Tongue (tissue), 2 donors: ENCODE data around the gene RSF1. TPM values are rescaled to one million over a fixed set of nuclear protein-coding genes. Genes with fewer than 3 reads are reported as not detected.

Experiments used
- DNase-seq: peaks from one replicate; pipeline ENCODE4 v3.0.0-alpha.2; 2015
- total RNA-seq: library from RNA; depleted of rRNA; stranded (reverse); fragments of >200 nt; gene quantifications from one replicate; pipeline ENCODE4 v1.2.3, GENCODE V29; 2014

The RSF1 gene
- total RNA-seq, 1 donor from 2014 or later, result 73.4 TPM

DNA sequence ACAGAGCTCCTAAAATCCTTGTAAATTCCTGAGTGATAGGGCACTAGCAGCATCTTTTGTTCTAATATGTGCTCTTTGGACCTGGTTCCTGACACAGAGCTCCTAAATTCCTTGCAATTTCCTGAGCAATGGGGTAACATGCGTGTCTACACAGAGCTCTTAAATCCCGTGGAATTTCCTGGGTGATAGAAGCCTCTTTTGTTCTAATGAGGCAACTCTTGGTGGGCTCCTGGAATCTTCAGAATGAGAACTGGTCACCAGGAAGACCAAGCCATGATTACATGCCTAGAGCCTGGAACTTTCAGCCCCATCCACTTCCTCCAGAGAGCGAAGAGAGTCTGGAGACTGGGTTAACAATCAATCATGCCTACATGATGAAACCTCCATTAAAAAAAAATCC, 19.0 kb downstream of the RSF1 start:
- DNase-seq, result no peak

DNA sequence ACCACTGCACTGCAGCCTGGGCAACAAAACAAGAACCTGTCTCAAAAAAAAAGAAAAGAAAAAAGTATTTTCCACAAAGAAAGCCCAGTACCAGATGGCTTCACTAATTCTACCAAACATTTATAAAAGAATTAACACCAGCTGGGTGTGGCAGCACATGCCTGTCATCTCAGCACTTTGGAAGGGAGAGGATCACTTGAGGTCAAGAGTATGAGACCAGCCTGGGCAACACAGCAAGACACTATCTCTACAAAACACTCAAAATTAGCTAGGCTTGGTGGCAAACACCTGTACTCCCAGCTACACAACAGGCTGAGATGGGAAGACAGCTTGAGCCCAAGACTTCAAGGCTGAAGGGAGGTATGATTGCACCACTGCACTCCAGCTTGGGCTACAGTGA, 20.1 kb downstream of the RSF1 start:
- DNase-seq, result no peak

DNA sequence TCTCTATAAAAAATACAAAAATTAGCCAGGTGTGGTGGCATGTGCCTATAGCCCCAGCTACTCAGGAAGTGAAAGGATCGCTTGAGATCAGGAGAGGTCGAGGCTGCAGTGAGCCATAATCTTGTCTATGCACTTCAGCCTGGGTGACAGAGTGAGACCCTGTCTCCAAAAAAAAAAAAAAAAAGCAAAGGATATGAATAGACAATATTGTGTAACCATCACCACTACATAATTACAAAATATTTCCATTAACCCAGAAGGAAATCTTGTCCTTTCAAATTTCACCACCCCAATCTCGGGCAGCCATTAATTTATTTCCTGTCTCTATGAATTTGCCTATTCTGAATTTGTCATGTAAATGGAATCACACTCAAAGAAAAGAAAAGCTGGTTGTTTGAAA, 21.2 kb downstream of the RSF1 start:
- no peak for DNase-seq

DNA sequence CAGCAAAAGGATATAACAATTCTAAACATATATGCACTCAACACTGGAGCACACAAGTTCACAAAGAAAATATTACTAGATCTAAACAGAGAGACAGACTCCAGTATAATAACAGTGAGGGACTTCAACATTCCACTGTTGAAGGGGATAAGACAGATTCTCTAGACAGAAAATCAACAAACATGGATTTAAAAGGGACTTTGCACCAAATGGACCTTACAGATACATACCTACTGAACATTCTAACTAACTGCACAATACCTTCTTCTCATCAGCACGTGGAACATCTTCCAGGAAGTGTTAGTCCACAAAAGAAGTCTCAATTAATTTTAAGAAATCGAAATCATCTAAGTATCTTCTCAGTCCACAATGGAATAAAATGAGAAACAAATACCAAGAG, 26.6 kb downstream of the RSF1 start:
- DNase-seq, result no peak

DNA sequence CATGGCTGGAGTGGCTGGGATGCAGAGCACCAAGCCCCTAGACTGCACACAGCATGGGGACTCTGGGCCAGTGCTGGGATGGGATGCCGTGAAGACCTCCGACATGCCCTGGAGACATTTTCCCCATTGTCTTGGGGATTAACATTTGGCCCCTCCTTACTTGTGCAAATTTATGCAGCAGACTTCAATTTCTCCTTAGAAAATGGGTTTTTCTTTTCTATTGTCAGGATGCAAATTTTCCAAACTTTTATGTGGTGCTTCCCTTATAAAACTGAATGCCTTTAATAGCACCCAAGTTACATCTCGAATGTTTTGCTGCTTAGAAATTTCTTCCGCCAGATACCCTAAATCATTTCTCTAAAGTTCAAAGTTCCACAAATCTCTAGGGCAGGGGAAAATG, 29.2 kb downstream of the RSF1 start:
- DNase-seq, result no peak

DNA sequence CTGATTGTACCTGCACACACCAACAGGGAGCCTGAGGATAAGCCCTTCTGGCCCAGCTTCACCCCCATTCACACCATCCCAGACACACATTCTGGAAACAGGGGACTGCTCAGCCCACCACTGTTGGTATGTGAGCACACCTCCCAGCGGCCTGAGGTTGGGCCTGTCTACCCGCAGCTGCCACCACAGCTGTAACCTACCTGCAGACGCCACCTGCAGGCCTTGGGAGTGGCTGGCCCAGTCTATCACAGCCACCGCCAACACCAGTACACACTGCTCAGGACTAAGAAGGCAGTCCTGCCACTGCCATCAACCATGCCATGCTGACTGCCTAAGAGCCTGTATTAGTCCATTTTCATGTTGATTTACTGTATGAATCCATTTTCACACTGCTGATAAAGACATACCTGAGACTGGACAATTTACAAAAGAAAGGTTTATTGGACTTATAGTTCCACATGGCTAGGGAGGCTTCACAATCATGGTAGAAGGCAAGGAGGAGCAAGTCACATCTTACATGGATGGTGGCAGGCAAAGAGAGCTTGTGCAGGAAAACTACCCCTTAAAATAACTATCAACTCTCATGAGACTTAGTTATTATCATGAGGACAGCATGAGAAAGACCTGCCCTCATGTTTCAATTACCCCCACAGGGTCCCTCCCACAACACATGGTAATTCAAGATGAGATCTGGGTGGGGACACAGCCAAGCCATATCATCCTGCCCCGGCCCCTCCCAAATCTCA, 30.6 kb downstream of the RSF1 start:
- DNase-seq, result no peak

DNA sequence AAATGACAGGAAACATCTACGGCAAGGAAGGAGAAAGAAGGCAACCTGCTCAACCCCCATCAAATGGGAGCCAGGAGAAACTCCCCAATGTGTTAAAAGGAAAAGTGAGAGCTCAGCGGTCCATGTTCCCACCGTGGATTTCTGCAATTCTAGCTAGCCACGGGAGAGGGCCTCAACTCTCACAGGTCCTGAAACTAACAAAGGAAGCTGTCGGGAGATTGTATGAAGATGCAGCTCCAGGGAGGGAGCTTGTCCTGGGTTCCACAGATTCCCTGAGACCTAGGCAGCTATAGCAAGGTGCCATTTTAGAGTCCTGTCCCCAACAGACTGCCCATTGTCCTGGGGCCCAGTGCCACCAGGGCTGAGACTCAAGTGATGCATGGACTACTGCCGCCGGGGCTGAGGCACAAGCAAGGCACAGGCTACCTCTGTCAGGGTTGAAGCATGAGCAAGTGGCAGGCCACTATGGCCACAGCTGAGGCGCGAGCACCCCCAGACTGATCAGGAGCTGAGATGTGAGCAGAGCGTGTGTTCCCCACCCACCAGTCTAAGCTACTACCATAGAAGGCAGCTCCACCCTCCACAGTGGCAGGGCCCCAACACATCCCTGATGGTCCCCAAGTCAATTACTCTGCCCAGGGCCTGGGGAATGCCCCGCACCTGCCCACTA, 31.3 kb downstream of the RSF1 start:
- DNase-seq, result no peak

DNA sequence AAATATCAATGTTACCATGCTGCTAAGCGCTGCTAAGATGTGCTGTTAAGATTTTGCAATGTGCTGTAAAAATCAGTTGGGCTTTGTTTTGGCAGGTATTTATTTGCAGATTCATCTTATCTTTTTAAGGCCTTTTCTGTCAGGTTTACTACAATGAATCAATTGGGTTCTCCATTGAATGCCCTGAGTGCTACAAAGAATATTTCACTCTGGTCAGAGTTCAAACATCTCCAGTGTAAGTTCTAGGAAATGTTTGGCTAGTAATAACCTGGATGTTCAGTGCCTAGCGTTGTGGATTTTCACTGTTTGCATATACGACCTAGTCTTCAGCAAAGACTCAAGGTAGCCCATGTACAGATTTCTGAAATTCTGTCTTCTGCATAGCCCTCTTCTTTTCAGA, 36.0 kb downstream of the RSF1 start:
- no peak for DNase-seq

DNA sequence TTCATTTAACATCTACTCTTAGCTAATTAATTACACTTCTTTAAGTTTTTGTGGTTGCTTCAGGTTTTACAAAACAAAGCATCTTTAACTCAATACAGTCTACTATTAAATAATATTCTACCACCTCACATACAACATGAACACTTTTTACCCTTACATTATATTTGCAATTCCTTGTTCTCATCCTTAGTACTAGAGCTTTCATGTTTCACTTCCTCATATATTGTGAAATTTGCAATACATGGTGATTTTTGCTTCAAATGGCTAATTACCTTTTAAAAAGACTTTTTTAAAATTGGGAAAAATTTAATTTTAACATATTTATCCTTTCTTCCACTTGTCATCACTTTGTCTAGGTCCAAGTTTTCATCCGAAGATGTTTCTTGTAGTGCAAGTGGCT, 37.5 kb downstream of the RSF1 start:
- DNase-seq, result no peak

DNA sequence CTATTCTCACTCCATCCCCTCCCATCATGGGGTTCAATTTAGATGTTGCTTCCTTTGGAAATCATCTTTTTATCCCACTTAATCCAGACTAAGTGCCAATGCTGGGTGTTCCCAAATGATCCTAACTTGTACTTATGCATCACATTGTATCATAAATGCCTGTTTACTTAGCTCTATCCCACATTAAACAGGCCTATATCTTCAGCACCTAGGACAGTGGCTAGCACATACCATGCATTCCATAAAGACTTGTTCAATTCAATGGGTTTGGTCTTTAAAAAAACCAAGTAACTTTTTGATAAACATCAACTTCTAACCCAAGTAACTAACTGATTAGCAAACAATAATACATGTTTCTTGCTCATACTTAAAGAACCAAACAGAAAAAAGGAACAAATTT, 40.6 kb downstream of the RSF1 start:
- peak; percentile 49 for DNase-seq

DNA sequence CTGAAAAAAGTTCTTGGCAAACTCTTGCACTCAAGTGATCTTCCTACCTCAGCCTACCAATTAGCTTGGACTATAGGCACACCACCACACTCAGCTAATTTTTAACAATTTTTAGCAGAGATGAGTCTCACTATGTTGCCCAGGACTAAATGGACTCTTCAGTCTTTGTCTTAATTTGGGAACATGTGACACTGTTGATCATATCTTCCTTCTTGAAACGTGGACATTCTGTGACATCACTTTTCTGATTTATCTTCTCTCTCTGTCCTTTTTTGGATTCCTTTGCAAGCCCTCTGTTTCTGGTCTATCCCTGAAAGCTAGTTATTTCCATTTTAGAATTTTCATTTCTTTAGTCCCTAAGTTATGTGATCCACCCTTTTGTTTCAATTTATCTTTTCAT, 42.0 kb downstream of the RSF1 start:
- no peak for DNase-seq

DNA sequence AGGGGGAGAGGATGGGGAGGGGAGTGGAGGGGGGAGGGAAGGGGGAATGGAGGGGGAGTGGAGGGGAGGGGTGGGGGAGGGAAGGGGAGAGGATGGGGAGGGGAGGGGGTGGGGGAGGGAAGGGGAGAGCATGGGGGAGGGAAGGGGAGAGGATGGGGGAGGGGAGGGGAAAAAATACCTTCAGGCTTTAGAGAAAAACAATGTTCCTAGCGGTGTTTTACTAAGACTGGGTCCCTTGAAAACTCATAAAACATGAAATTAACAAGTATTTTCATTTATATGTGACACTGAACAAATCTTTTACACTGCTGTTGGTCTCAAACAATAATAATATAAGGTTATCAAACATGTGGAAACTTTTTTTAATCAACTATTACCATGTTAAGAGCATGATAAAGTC, 42.4 kb downstream of the RSF1 start:
- no peak for DNase-seq

DNA sequence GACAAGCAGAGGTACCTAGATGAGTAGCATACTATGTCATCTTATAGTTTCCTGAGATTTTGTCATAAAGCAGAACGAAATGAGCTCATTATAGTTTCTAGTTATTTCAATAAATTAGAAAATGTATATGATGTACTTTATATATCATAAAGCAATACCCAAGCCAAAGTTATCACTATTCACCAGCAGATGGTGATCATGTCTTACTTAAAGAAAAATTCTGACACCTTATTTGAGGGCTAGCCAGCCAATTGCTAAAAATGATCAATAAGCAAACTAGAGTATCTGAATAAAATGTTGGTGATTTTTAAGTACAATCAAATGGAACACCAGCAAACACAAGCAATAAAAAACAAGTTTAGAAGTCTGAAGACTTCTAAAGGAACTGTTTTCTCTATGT, 44.1 kb downstream of the RSF1 start:
- DNase-seq, result peak; percentile 36

DNA sequence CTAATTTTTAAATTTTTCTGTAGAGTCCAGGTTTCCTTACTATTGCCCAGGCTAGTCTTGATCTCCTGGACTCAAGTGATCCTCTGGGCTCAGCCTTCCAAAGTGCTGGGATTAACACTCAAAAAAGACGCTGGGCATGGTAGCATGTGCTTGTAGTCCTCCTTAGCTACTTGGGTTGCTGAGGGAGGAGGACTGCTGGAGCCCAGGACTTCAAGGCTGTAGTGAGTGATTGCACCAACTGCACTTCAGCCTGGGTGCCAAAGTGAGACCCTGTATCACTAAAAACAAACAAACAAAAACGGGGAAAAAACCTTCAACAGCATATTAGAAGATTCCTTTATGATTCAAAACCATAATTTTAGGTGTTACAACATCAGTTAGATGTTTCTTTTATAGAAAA, 44.6 kb downstream of the RSF1 start:
- peak; percentile 53 for DNase-seq

DNA sequence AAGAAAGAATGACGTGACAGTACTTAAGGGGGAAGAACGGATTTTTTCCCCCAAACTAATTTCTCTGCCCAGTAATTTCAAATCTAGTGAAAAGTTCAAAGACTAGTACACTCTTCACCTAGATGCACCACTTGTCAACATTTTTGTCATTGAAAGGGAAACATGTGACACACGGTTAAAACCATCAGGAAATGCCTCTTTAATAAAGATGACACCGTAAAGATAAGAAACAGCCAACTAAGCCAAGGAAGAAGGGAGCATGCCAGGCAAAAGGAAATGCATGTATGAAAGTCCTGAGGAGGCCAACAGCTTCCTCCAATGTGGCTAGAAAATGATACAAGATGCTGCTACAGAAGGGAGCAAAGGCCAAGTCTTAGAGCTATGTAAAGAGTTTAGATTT, 49.4 kb downstream of the RSF1 start:
- DNase-seq, result no peak

DNA sequence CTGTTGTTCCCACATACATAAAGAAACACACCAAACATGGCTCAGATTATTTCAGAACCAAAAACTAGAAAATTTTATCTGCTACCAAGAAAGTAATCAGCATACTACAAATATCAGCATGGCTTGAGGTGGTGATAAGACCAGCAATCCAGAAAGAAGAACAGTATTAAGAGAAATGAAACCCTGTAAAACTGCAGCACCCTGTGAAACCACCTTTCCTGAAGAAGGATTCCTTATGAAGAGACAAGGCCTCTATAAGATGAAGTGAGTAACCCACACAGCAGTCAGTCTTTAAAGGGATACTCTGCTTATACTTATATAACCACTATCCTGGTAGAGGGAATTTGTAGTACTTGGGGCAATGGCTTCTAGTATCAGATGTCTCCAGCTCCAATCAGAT, 49.9 kb downstream of the RSF1 start:
- no peak for DNase-seq

DNA sequence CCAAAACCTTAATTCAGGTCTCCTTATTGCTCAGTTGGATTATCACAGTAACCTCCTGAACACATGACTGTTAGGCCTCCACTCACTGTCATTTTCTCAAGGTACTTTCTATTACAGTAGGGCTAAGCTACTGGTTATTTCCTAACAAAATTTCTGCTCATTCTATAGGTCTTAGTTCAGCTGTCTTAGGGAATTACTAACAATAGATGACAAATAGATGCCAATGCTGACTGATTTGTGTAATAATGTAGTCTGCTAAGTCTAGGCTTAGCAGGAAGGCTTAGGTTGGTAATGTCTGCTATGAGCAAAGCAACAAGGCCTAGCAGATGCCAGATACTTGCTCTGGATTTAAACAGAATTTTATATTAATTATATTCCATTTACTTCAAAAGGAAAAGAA, 58.1 kb downstream of the RSF1 start:
- DNase-seq, result no peak

DNA sequence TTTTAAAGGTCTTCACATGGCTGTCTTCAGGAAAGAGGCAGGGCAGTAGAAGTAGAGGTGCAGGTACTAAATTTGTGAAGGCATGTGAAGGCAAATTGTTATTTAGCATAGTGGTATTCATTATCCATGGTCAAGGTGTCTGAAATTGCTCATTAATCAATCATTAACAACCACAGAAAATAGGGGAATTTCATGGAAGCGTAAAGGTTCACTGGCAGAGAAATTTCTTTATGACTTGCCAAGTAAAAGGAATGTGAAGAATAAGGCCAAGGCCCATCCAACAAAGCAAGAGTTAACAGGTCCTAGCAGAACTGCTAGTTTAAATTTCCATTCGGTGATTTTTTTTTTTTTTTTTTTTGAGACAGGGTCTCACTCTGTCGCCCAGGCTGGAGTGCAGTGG, 59.0 kb downstream of the RSF1 start:
- DNase-seq, result no peak

DNA sequence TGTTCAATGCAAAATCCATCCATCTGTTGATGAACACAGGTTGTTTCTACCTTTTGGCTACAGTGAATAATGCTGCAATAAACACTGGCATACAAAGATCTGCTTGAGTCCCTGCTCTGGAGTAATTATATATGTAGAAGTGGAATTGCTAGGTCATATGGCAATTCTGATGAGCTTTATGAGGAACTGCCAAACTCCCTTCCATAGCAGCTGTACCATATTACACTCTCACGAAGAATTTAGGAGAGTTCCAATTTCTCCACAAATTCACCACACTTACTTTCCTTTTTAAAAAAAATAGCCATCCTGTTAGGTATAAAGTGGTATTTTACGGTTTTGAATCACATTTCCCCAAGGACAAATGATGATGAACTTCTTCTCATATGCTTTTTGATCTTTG, 62.2 kb downstream of the RSF1 start:
- DNase-seq, result peak; percentile 5

DNA sequence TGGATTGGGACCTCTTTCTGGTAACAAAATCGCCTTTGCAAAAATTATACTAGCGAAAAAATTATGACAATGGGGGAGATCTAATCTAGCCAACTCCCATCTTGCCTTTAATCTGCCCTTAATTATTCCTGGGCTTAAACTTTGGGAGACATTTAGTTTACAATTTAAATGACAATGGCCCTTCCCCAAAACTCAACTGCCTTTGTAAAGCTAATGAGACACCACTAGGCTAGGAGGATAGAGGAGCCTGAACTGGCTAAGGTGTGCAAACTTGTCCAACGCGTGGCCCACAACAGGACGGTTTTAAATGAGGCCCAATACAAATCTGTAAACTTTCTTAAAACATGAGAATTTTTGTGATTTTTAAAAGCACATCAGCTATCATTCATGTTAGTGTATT, 67.3 kb downstream of the RSF1 start:
- DNase-seq, result no peak

DNA sequence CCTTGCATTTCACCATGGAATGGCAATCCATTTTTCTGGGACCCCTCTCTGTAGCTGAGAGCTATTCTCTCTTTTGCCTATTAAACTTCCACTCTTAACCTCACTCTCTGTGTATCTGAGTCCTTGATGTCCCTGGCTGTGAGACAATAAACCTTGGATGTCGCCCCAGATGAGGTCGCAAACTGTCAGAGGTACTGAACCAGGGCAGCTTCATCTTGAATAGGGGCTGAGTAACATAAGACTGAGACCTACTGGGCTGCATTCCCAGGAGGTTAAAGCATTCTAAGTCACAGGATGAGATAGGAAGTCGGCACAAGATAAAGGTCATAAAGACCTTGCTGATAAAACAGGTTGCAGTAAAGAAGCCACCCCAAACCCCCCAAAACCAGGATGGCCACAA, 68.0 kb downstream of the RSF1 start:
- DNase-seq, result no peak

DNA sequence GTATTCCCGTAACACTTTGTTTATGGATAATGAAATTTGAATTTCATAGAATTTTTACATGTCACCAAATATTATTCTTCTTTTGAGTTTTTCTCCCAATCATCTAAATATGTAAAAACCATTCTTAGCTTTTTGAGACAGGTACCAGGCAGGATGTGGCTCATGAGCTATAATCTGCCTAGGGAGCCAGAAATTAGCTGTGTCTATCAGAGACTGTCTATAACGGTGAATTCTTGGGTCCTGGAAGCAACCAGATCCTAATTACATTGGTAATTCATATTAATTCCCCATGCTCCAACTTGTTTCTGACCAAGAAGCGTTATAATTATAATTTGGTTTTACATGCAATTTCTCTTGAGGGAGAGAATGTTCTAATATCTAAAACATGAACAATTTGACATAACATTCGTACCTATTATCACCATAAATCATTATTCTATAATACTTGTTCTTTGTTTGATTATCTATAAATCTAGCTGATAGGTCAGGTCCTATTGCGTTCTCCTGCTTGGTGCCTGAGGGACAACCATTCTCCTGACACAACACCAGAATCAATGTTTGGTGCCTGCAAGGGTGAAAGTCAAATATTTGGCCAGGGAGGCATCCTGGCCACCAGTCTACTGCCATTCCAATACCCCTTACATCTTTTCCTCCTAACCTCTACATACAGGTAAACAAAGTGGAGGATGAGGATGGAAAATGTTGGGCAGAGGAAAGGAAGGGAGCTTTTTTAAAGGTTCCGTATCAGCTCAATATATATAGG, 69.9 kb downstream of the RSF1 start:
- DNase-seq, result no peak

DNA sequence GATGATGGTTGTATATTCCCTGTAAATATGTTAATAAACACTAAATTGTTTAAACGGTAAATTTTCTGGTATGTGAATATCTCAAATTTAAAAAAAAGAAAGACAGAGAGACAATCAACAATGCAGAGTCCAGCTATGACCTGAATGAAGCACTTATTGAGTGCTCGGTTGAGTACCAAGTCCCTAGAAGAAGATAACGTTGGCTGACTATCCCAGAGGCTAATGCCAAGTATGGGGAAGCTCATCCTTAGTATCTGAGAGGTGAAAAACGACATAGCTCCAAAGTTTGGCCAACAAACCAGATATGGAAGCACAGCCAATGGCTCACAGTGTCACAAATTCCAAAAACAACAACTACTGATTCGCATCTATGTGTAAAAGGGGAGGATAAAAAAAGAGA, 71.3 kb downstream of the RSF1 start:
- no peak for DNase-seq

DNA sequence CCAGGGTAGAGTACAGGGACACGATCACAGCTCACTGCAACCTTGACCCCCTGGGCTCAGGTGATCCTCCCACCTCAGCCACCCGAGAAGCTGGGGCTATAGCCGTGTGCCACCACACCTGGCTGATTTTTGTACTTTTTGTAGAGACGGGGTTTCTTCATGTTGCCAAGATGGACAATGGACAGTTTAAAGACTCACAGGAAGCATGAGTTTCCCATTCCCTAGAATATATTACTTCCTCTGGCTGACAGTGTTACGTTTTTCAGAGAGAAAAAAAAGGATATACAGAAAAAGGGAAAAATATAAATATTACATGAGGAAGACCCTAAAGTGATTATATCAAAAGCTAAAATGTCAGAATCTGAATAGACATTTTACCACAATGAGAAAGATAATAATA, 72.3 kb downstream of the RSF1 start:
- DNase-seq, result no peak
